Measurements from ENCODE around the gene MGAT5. TPM values are rescaled to one million over a fixed set of nuclear protein-coding genes. Genes with fewer than 3 reads are reported as not detected.

The MGAT5 gene
- total RNA-seq, 3 donors from 2014 or later (not counting 1 experiment from before 2014, with no cell fraction given): 39.7 to 58.2 (median 57.0) TPM

GRCh38 chr2:134227666-134228065 lies 26.2 kb upstream of the MGAT5 start:
- H3K27me3 ChIP-seq (ENCODE audit: control insufficient read depth, insufficient read depth, low read length): no peaks in the 10 kb centered on the region
- no peaks in the 10 kb centered on the region for H3K36me3 ChIP-seq (ENCODE audit: control insufficient read depth, insufficient read depth, low read length)
- Mint-ChIP-seq H3K27ac (no peak overlapping the region), H3K27me3 (ENCODE audit: low read depth in 2 of 2) (no peaks in the 10 kb centered on the region), H3K4me1 (peaks cover 45 to 50% of the 10 kb centered on the region in 2 donors), H3K4me3 (no peak overlapping the region), H3K36me3 (no peaks in the 10 kb centered on the region), H3K9me3 (peaks cover 0 to 3% of the 10 kb centered on the region in 2 donors)
- no peak for ATAC-seq
- peaks cover 10% of the 10 kb centered on the region for H3K4me1 ChIP-seq (ENCODE audit: control insufficient read depth, insufficient read depth, low read length)
- TF ChIP-seq, protein P1, sequence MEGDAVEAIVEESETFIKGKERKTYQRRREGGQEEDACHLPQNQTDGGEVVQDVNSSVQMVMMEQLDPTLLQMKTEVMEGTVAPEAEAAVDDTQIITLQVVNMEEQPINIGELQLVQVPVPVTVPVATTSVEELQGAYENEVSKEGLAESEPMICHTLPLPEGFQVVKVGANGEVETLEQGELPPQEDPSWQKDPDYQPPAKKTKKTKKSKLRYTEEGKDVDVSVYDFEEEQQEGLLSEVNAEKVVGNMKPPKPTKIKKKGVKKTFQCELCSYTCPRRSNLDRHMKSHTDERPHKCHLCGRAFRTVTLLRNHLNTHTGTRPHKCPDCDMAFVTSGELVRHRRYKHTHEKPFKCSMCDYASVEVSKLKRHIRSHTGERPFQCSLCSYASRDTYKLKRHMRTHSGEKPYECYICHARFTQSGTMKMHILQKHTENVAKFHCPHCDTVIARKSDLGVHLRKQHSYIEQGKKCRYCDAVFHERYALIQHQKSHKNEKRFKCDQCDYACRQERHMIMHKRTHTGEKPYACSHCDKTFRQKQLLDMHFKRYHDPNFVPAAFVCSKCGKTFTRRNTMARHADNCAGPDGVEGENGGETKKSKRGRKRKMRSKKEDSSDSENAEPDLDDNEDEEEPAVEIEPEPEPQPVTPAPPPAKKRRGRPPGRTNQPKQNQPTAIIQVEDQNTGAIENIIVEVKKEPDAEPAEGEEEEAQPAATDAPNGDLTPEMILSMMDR (IDR thresholded peaks at IDR 0.05): no peak
- WGBS (ENCODE audit: insufficient coverage): 96% methylated on average over 3 of the region's 3 CpGs
- intact Hi-C loops (cut with micrococcal nuclease): no loop called here
- no peak overlapping the region for H3K4me3 ChIP-seq (ENCODE audit: low read length)
- H3K27ac ChIP-seq (ENCODE audit: low read length): no peak overlapping the region
- H3K9me3 ChIP-seq (ENCODE audit: control insufficient read depth, insufficient read depth, low read length): peaks cover 4% of the 10 kb centered on the region
- DNase-seq: no peak

DNA sequence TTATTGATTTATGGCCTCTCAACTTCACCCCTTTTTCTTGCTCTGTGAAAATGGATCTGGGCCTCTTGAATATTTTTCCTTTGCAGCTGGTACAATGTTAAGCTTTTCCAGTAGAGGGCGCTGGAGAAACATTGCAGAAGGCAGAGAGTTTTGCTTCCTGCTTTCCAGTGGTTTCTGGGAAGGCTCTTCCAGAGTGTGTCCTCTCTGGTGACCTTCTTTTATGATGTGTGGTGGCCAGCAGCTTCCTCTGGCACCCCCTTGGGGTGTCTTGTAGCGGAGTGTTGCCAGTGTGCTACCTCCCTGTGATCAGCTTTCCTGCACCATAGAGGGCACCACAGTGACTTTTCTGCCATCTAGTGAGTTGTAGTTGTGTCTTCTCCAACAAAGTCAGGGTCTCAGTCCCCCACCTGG lies 25.4 kb upstream of the MGAT5 start:
- Histone ChIP-seq H3K9me3 (ENCODE audit: control insufficient read depth, insufficient read depth, low read length) (peaks cover 4% of the 10 kb centered on the region), H3K36me3 (ENCODE audit: control insufficient read depth, insufficient read depth, low read length) (no peaks in the 10 kb centered on the region), H3K4me3 (ENCODE audit: low read length) (no peak overlapping the region), H3K4me1 (ENCODE audit: control insufficient read depth, insufficient read depth, low read length) (peaks cover 11% of the 10 kb centered on the region), H3K27ac (ENCODE audit: low read length) (no peak overlapping the region), H3K27me3 (ENCODE audit: control insufficient read depth, insufficient read depth, low read length) (no peaks in the 10 kb centered on the region)
- peaks cover 54 to 58% of the 10 kb centered on the region in 2 donors for H3K4me1 Mint-ChIP-seq
- TF ChIP-seq, protein P1 (IDR thresholded peaks at IDR 0.05): no peak
- H3K4me3 Mint-ChIP-seq: no peak overlapping the region
- H3K9me3 Mint-ChIP-seq: peaks cover 0 to 3% of the 10 kb centered on the region in 2 donors
- H3K36me3 Mint-ChIP-seq: no peaks in the 10 kb centered on the region
- WGBS (ENCODE audit: insufficient coverage): 77% methylated on average over 2 of the region's 2 CpGs
- no peaks in the 10 kb centered on the region for H3K27me3 Mint-ChIP-seq (ENCODE audit: low read depth in 2 of 2)
- ATAC-seq (no peak), DNase-seq (peak in 1 of 2 donors; percentile 33)
- H3K27ac Mint-ChIP-seq: peak overlapping the region in 1 of 2 donors; percentile 33
- intact Hi-C loops (cut with micrococcal nuclease): no loop called here

GRCh38 chr2:134229540-134229939 lies 24.3 kb upstream of the MGAT5 start:
- Mint-ChIP-seq H3K9me3 (peaks cover 0 to 3% of the 10 kb centered on the region in 2 donors), H3K27ac (peak overlapping the region; percentile 13 to 33), H3K27me3 (ENCODE audit: low read depth in 2 of 2) (no peaks in the 10 kb centered on the region), H3K36me3 (no peaks in the 10 kb centered on the region), H3K4me1 (peaks cover 64 to 68% of the 10 kb centered on the region in 2 donors), H3K4me3 (no peak overlapping the region)
- H3K36me3 ChIP-seq (ENCODE audit: control insufficient read depth, insufficient read depth, low read length): no peaks in the 10 kb centered on the region
- DNase-seq (no peak), ATAC-seq (no peak)
- intact Hi-C loops (cut with micrococcal nuclease): no loop called here
- no peaks in the 10 kb centered on the region for H3K27me3 ChIP-seq (ENCODE audit: control insufficient read depth, insufficient read depth, low read length)
- no peak overlapping the region for H3K27ac ChIP-seq (ENCODE audit: low read length)
- H3K9me3 ChIP-seq (ENCODE audit: control insufficient read depth, insufficient read depth, low read length): peaks cover 4% of the 10 kb centered on the region
- H3K4me1 ChIP-seq (ENCODE audit: control insufficient read depth, insufficient read depth, low read length): peaks cover 22% of the 10 kb centered on the region
- no peak overlapping the region for H3K4me3 ChIP-seq (ENCODE audit: low read length)
- no CpG with 5 or more reads among the region's 2 CpGs for WGBS (ENCODE audit: insufficient coverage)
- TF ChIP-seq, protein P1 (IDR thresholded peaks at IDR 0.05): no peak

DNA sequence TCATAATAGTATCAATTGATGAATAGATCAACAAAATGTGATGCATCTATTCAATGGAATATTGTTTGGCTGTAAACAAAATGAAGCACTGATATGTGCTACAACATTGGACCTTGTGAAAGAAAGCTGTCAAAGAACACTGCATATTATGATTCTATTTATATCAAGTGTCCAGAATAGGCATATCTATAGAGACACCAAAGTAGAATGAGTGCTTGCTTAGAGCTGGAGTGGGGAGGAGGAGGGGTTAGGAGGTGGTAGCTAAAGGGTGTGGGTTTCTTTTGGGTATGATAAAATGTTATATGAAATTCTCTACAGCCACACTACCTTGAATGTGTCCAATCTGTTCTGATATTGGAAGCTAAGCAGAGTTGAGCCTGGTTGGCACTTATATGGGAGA lies 23.0 kb upstream of the MGAT5 start:
- Mint-ChIP-seq H3K4me3 (no peak overlapping the region), H3K27ac (peak overlapping the region; percentile 83 to 89), H3K27me3 (ENCODE audit: low read depth in 2 of 2) (no peaks in the 10 kb centered on the region), H3K9me3 (peaks cover 0 to 3% of the 10 kb centered on the region in 2 donors), H3K36me3 (no peaks in the 10 kb centered on the region), H3K4me1 (peaks cover 77% of the 10 kb centered on the region in 2 donors)
- intact Hi-C loops (cut with micrococcal nuclease): no loop called here
- no peaks in the 10 kb centered on the region for H3K27me3 ChIP-seq (ENCODE audit: control insufficient read depth, insufficient read depth, low read length)
- ATAC-seq: no peak
- peak overlapping the region; percentile 16 for H3K27ac ChIP-seq (ENCODE audit: low read length)
- TF ChIP-seq, protein P1 (IDR thresholded peaks at IDR 0.05): no peak
- H3K4me3 ChIP-seq (ENCODE audit: low read length): no peak overlapping the region
- H3K4me1 ChIP-seq (ENCODE audit: control insufficient read depth, insufficient read depth, low read length): peaks cover 30% of the 10 kb centered on the region
- no peaks in the 10 kb centered on the region for H3K36me3 ChIP-seq (ENCODE audit: control insufficient read depth, insufficient read depth, low read length)
- peaks cover 4% of the 10 kb centered on the region for H3K9me3 ChIP-seq (ENCODE audit: control insufficient read depth, insufficient read depth, low read length)
- no peak for DNase-seq
